ENCODE results near the gene HGFAC. TPM values are rescaled to one million over a fixed set of nuclear protein-coding genes. Genes with fewer than 3 reads are reported as not detected.

Gene HGFAC
- total and polyA plus RNA-seq, 2 experiments from 2014 or later: 2.0 to 2.3 TPM

- no peak for TF ChIP-seq CTCF (IDR thresholded peaks at IDR 0.05; ENCODE audit: low read depth, low read length)
- no peak overlapping the region for H3K27ac ChIP-seq
- no peaks in the 10 kb centered on the region for H3K27me3 ChIP-seq
- DNase-seq (ENCODE audit: low read depth in 1 of 2, low spot score in 1 of 2): no peak
- no peaks in the 10 kb centered on the region for H3K36me3 ChIP-seq
- H3K4me3 ChIP-seq: no peak overlapping the region
- no peaks in the 10 kb centered on the region for H3K4me1 ChIP-seq (ENCODE audit: low read depth)
- no peaks in the 10 kb centered on the region for H3K9me3 ChIP-seq (ENCODE audit: low read depth)
These were observed 36.6 kb upstream of the HGFAC start for GRCh38 chr4:3405176-3405575.

- Histone ChIP-seq H3K36me3 (no peaks in the 10 kb centered on the region), H3K9me3 (ENCODE audit: low read depth) (no peaks in the 10 kb centered on the region), H3K4me1 (ENCODE audit: low read depth) (no peaks in the 10 kb centered on the region), H3K27me3 (no peaks in the 10 kb centered on the region), H3K27ac (no peak overlapping the region), H3K4me3 (no peak overlapping the region)
- TF ChIP-seq CTCF (IDR thresholded peaks at IDR 0.05; ENCODE audit: low read depth, low read length): no peak
- no peak for DNase-seq (ENCODE audit: low read depth in 1 of 2, low spot score in 1 of 2)
These were observed 35.7 kb upstream of the HGFAC start for GRCh38 chr4:3406021-3406420.

- H3K4me3 ChIP-seq: no peak overlapping the region
- no peaks in the 10 kb centered on the region for H3K27me3 ChIP-seq
- no peak for DNase-seq (ENCODE audit: low read depth in 1 of 2, low spot score in 1 of 2)
- no peaks in the 10 kb centered on the region for H3K36me3 ChIP-seq
- no peak for TF ChIP-seq CTCF (IDR thresholded peaks at IDR 0.05; ENCODE audit: low read depth, low read length)
- H3K4me1 ChIP-seq (ENCODE audit: low read depth): no peaks in the 10 kb centered on the region
- H3K27ac ChIP-seq: no peak overlapping the region
- no peaks in the 10 kb centered on the region for H3K9me3 ChIP-seq (ENCODE audit: low read depth)
These were observed 35.3 kb upstream of the HGFAC start for GRCh38 chr4:3406431-3406830.

GRCh38 chr4:3407171-3407771 is 34.5 kb upstream of the HGFAC start:
- no peak overlapping the region for H3K27ac ChIP-seq
- no peak for TF ChIP-seq CTCF (IDR thresholded peaks at IDR 0.05; ENCODE audit: low read depth, low read length)
- H3K4me3 ChIP-seq: no peak overlapping the region
- H3K9me3 ChIP-seq (ENCODE audit: low read depth): no peaks in the 10 kb centered on the region
- no peaks in the 10 kb centered on the region for H3K36me3 ChIP-seq
- no peak for DNase-seq (ENCODE audit: low read depth in 1 of 2, low spot score in 1 of 2)
- no peaks in the 10 kb centered on the region for H3K27me3 ChIP-seq
- peaks cover 2% of the 10 kb centered on the region for H3K4me1 ChIP-seq (ENCODE audit: low read depth)

GRCh38 chr4:3407930-3408792 is 33.6 kb upstream of the HGFAC start:
- DNase-seq (ENCODE audit: low read depth in 1 of 2, low spot score in 1 of 2): no peak
- Histone ChIP-seq H3K27ac (no peak overlapping the region), H3K4me1 (ENCODE audit: low read depth) (peaks cover 3% of the 10 kb centered on the region), H3K9me3 (ENCODE audit: low read depth) (no peaks in the 10 kb centered on the region), H3K36me3 (no peaks in the 10 kb centered on the region), H3K4me3 (no peak overlapping the region), H3K27me3 (no peaks in the 10 kb centered on the region)
- no peak for TF ChIP-seq CTCF (IDR thresholded peaks at IDR 0.05; ENCODE audit: low read depth, low read length)

Measured in cardiac muscle cell (in vitro differentiated cells and primary cell).